Fibroblast of skin of left biceps (primary cell): ENCODE measurements around the gene CSNK1A1L.

ENCODE experiments used
- DNase-seq, 2 experiments: peaks; one replicate each; pipeline ENCODE4 v3.0.0-alpha.2; 2013; ENCODE audit warnings: low read depth in 2 of 2

CSNK1A1L gene

GRCh38 chr13:37105251-37105714, at the start of gene CSNK1A1L:
Gene CSNK1A1L, minus strand, starts transcription at chr13:37105664. Its CDS starts 408 bp downstream, at chr13:37105256.
- no peak for DNase-seq

GRCh38 chr13:37149380-37149779, 43.9 kb upstream of the CSNK1A1L start:
- DNase-seq, result no peak

GRCh38 chr13:37148501-37148900, 43.0 kb upstream of the CSNK1A1L start:
- peak; percentile 34 to 42 for DNase-seq

GRCh38 chr13:37144661-37145060, 39.2 kb upstream of the CSNK1A1L start:
- peak in 1 of 2 experiments; percentile 30 for DNase-seq

GRCh38 chr13:37143911-37144310, 38.4 kb upstream of the CSNK1A1L start:
- peak in 1 of 2 experiments; percentile 40 for DNase-seq

GRCh38 chr13:37142877-37143276, 37.4 kb upstream of the CSNK1A1L start:
- no peak for DNase-seq

GRCh38 chr13:37141011-37141410, 35.5 kb upstream of the CSNK1A1L start:
- DNase-seq, result peak in 1 of 2 experiments; percentile 49

GRCh38 chr13:37139356-37139755, 33.9 kb upstream of the CSNK1A1L start:
- no peak for DNase-seq

GRCh38 chr13:37138926-37139325, 33.5 kb upstream of the CSNK1A1L start:
- DNase-seq, result no peak

- peak; percentile 81 to 86 for DNase-seq
Measured at GRCh38 chr13:37138169-37138568, 32.7 kb upstream of the CSNK1A1L start.

GRCh38 chr13:37136633-37137032, 31.2 kb upstream of the CSNK1A1L start:
- no peak for DNase-seq

- DNase-seq, result no peak
Measured at GRCh38 chr13:37136187-37136586, 30.7 kb upstream of the CSNK1A1L start.

- peak; percentile 80 to 81 for DNase-seq
Measured at GRCh38 chr13:37134411-37135041, 29.1 kb upstream of the CSNK1A1L start.

- no peak for DNase-seq
Measured at GRCh38 chr13:37132211-37132610, 26.7 kb upstream of the CSNK1A1L start.

- no peak for DNase-seq
Measured at GRCh38 chr13:37131092-37131491, 25.6 kb upstream of the CSNK1A1L start.

- DNase-seq, result no peak
Measured at GRCh38 chr13:37129866-37130265, 24.4 kb upstream of the CSNK1A1L start.

GRCh38 chr13:37127691-37128241, 22.3 kb upstream of the CSNK1A1L start:
- peak in 1 of 2 experiments; percentile 73 for DNase-seq

GRCh38 chr13:37123337-37123736, 17.9 kb upstream of the CSNK1A1L start:
- DNase-seq, result no peak

GRCh38 chr13:37118016-37118415, 12.6 kb upstream of the CSNK1A1L start:
- DNase-seq, result no peak

GRCh38 chr13:37114250-37114649, 8.8 kb upstream of the CSNK1A1L start:
- DNase-seq, result no peak

- DNase-seq, result no peak
Measured at GRCh38 chr13:37113534-37113933, 8.1 kb upstream of the CSNK1A1L start.

GRCh38 chr13:37109051-37109678, 3.7 kb upstream of the CSNK1A1L start:
- peak in 1 of 2 experiments; percentile 45 for DNase-seq

GRCh38 chr13:37107868-37108267, 2.4 kb upstream of the CSNK1A1L start:
- DNase-seq, result no peak
